MCF 10A (cell line): ENCODE results near the gene SIDT2. TPM values are rescaled to one million over a fixed set of nuclear protein-coding genes. Genes with fewer than 3 reads are reported as not detected.

Experiments used
- BruUV-seq: library from RNA; stranded (reverse); fragments of 400-500 nt; replicated peaks from 2 replicates; lab custom pipeline; 2021; lab: Mats Ljungman, UMichigan
- CTCF ChIA-PET: fragments of 300-600 bp; sonication (Branson Sonifier 250); formaldehyde crosslinking; extraction: SDS; loops from one replicate; lab custom pipeline; 2021; ENCODE audit warnings: antibody characterized with exemption, inconsistent platforms; lab: Yijun Ruan, JAX
- POLR2A ChIA-PET: fragments of 300-600, 350-650 bp; sonication (Branson Sonifier 250); formaldehyde crosslinking; extraction: SDS; loops from one replicate; lab custom pipeline; 2020; ENCODE audit warnings: antibody characterized with exemption, inconsistent platforms; lab: Yijun Ruan, JAX
- DNase-seq: peaks from one replicate; pipeline ENCODE4 v3.0.0-alpha.2; 2018; ENCODE audit not compliant: unreplicated experiment
- H3K27ac Mint-ChIP-seq: one replicate; pipeline ENCODE4 v1.8.0; 2022; ENCODE audit warnings: mild to moderate bottlenecking, low read depth, mixed read lengths; ENCODE audit not compliant: unreplicated experiment
- H3K27me3 Mint-ChIP-seq: one replicate; pipeline ENCODE4 v1.8.0; 2022; ENCODE audit warnings: mixed read lengths; ENCODE audit not compliant: insufficient read depth, unreplicated experiment
- H3K36me3 Mint-ChIP-seq: one replicate; pipeline ENCODE4 v1.8.0; 2022; ENCODE audit warnings: mild to moderate bottlenecking, moderate library complexity, mixed read lengths; ENCODE audit not compliant: insufficient read depth, unreplicated experiment
- H3K4me1 Mint-ChIP-seq: one replicate; pipeline ENCODE4 v1.8.0; 2022; ENCODE audit warnings: mixed read lengths; ENCODE audit not compliant: insufficient read depth, unreplicated experiment
- H3K4me3 Mint-ChIP-seq: one replicate; pipeline ENCODE4 v1.8.0; 2022; ENCODE audit warnings: mild to moderate bottlenecking, moderate library complexity, mixed read lengths; ENCODE audit not compliant: unreplicated experiment
- H3K9me3 Mint-ChIP-seq: one replicate; pipeline ENCODE4 v1.8.0; 2022; ENCODE audit warnings: mixed read lengths; ENCODE audit not compliant: unreplicated experiment
- CTCF ChIP-seq: fragments of 200-600 bp; IDR thresholded peaks from one replicate; pipeline ENCODE4 v1.8.0; 2022; ENCODE audit warnings: antibody characterized with exemption, mild to moderate bottlenecking; ENCODE audit not compliant: unreplicated experiment
- intact Hi-C: fragments of 100-400 bp; cut with micrococcal nuclease; formaldehyde crosslinking; loops from 2 replicates; pipeline ENCODE4 v1.14.1; 2022
- total RNA-seq: library from RNA; stranded (reverse); gene quantifications from 2 replicates; pipeline ENCODE4 v1.2.3, GENCODE V29; 2022

The SIDT2 gene
- total RNA-seq, 1 experiment from 2014 or later = 18.4 TPM

- ChIA-PET CTCF (interaction anchor here (3.2 kb wide), 1 partner anchor 9 kb away, joined by 19 read pairs; no protein-coding TSS in a partner anchor), POLR2A (interaction anchor here (0.6 kb wide), 1 partner anchor 14 kb away, joined by 3 read pairs; the partner anchor contains the start of gene PCSK7)
- H3K9me3 Mint-ChIP-seq = no peaks in the 10 kb centered on the region
- no peak for TF ChIP-seq CTCF
- H3K4me1 Mint-ChIP-seq = peaks cover 12% of the 10 kb centered on the region
- H3K27ac Mint-ChIP-seq = no peak overlapping the region
- DNase-seq = no peak
- no TSS peak for BruUV-seq
- peaks cover 87% of the 10 kb centered on the region for H3K36me3 Mint-ChIP-seq
- H3K27me3 Mint-ChIP-seq = no peaks in the 10 kb centered on the region
- no peak overlapping the region for H3K4me3 Mint-ChIP-seq
- intact Hi-C loops = no loop called here
Measured at GRCh38 chr11:117217141-117218084, 38.9 kb downstream of the SIDT2 start.

- Mint-ChIP-seq H3K36me3 (peaks cover 81% of the 10 kb centered on the region), H3K27me3 (no peaks in the 10 kb centered on the region), H3K9me3 (no peaks in the 10 kb centered on the region), H3K4me1 (peaks cover 14% of the 10 kb centered on the region), H3K4me3 (no peak overlapping the region), H3K27ac (no peak overlapping the region)
- no TSS peak for BruUV-seq
- ChIA-PET POLR2A (no interaction called here), CTCF (interaction anchor here (0.6 to 4.2 kb wide), 5 partner anchors 8 to 155 kb away, joined by 3 to 27 read pairs (median 5); partner anchors contain the start of genes PCSK7 and RNF214)
- intact Hi-C loops = no loop called here
- TF ChIP-seq CTCF = no peak
- DNase-seq = no peak
Measured at GRCh38 chr11:117218133-117218915, 39.8 kb downstream of the SIDT2 start.

GRCh38 chr11:117219001-117219400 is 40.5 kb downstream of the SIDT2 start:
- Mint-ChIP-seq H3K27ac (no peak overlapping the region), H3K4me1 (peaks cover 14% of the 10 kb centered on the region), H3K4me3 (no peak overlapping the region), H3K27me3 (no peaks in the 10 kb centered on the region), H3K9me3 (no peaks in the 10 kb centered on the region), H3K36me3 (peaks cover 78% of the 10 kb centered on the region)
- intact Hi-C loops = no loop called here
- no peak for DNase-seq
- POLR2A ChIA-PET = no interaction called here
- CTCF ChIA-PET = interaction anchor here (0.6 to 4.2 kb wide), 3 partner anchors 12 to 73 kb away, joined by 3 to 27 read pairs (median 4); partner anchors contain the start of genes PCSK7 and RNF214
- TF ChIP-seq CTCF = no peak
- no TSS peak for BruUV-seq

GRCh38 chr11:117219455-117219854 is 40.9 kb downstream of the SIDT2 start:
- CTCF ChIA-PET = interaction anchor here (0.6 to 4.2 kb wide), 3 partner anchors 9 to 15 kb away, joined by 4 to 27 read pairs (median 4); partner anchors contain the start of genes PCSK7 and RNF214
- no peak overlapping the region for H3K4me3 Mint-ChIP-seq
- peaks cover 14% of the 10 kb centered on the region for H3K4me1 Mint-ChIP-seq
- intact Hi-C loops = no loop called here
- peak overlapping the region; percentile 57 for H3K27ac Mint-ChIP-seq
- POLR2A ChIA-PET = no interaction called here
- peaks cover 78% of the 10 kb centered on the region for H3K36me3 Mint-ChIP-seq
- no peak for DNase-seq
- no peaks in the 10 kb centered on the region for H3K9me3 Mint-ChIP-seq
- TF ChIP-seq CTCF = no peak
- BruUV-seq = no TSS peak
- no peaks in the 10 kb centered on the region for H3K27me3 Mint-ChIP-seq
